Measurements from ENCODE around the gene C13orf46. TPM values are rescaled to one million over a fixed set of nuclear protein-coding genes. Genes with fewer than 3 reads are reported as not detected.
"Not testable (repeated sequence)": the region's sequence is repeated elsewhere in the genome, so short reads cannot be mapped to it uniquely, and the experiment has no call there.

C13orf46 gene
- total and polyA plus RNA-seq, 8 donors, result 0.58 to 32.6 (median 8.7) TPM; not detected in 1

DNA sequence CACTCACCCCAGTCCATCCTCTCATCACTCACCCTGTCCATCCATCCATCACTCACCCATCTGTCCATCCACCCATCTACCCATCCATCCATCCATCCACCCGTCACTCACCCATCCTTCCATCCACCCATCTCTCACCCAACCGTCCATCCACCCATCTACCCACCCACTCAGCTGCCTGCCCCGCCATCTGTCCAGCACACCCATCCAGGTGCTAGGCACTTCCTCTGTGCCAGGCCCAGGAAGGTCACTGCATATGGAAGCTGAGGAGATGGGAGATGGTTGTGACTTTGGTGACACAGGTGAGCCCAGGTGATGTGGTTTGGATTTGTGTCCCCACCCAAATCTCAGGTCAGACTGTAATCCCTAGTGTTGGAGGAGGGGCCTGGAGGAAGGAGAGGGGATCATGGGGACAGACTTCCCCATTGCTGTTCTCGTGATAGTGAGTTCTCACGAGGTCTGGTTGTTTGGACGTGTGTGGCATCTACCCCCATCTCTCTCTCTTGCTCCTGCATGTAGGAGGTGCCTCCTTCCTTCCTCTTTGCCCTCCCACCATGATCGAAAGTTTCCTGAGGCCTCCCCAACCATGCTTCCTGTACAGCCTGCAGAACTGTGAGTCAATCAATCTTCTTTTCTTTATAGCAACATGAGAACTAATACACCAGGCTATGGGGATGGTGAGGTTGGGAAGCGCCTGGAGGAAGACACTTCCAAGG is 15.9 kb upstream of the C13orf46 start:
- no peak overlapping the region for H3K27ac ChIP-seq
- H3K4me3 ChIP-seq, result no peak overlapping the region
- peaks cover 10 to 40% (median 36%) of the 10 kb centered on the region in 4 donors for H3K36me3 ChIP-seq
- DNase-seq, result no peak
- H3K4me1 ChIP-seq, result no peaks in the 10 kb centered on the region
- WGBS, 5 donors, result 82 to 92% (median 91%) methylated on average over 8 of the region's 8 CpGs
- TF ChIP-seq EP300 (IDR thresholded peaks at IDR 0.05) (no peak), POLR2AphosphoS5 (IDR thresholded peaks at IDR 0.05) (no peak)
- TF ChIP-seq, protein P1, sequence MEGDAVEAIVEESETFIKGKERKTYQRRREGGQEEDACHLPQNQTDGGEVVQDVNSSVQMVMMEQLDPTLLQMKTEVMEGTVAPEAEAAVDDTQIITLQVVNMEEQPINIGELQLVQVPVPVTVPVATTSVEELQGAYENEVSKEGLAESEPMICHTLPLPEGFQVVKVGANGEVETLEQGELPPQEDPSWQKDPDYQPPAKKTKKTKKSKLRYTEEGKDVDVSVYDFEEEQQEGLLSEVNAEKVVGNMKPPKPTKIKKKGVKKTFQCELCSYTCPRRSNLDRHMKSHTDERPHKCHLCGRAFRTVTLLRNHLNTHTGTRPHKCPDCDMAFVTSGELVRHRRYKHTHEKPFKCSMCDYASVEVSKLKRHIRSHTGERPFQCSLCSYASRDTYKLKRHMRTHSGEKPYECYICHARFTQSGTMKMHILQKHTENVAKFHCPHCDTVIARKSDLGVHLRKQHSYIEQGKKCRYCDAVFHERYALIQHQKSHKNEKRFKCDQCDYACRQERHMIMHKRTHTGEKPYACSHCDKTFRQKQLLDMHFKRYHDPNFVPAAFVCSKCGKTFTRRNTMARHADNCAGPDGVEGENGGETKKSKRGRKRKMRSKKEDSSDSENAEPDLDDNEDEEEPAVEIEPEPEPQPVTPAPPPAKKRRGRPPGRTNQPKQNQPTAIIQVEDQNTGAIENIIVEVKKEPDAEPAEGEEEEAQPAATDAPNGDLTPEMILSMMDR (IDR thresholded peaks at IDR 0.05), result no peak
- H3K9me3 ChIP-seq, result no peaks in the 10 kb centered on the region
- intact Hi-C loops (cut with DNase I; ENCODE audit: low total_unique reads), result no loop called here
- H3K27me3 ChIP-seq, result no peaks in the 10 kb centered on the region

DNA sequence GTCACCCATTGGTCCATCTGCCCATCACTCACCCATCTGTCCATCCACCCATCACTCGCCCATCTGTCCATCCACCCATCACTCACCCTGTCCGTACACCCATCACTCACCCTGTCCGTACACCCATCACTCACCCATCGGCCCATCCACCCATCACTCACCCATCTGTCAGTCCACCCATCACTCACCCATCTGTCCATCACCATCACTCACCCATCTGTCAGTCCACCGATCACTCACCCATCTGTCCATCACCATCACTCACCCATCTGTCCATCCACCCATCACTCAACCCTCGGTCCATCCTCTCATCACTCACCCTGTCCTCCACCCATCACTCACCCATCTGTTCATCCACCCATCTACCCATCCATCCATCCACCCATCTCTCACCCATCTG is 15.0 kb upstream of the C13orf46 start:
- 89 to 98% (median 95%) methylated on average over 6 of the region's 6 CpGs for WGBS, 5 donors
- intact Hi-C loops (cut with DNase I; ENCODE audit: low total_unique reads); H3K4me3 ChIP-seq; H3K27ac ChIP-seq; H3K4me1 ChIP-seq; DNase-seq; H3K9me3 ChIP-seq; H3K27me3 ChIP-seq: not testable (repeated sequence)
- H3K36me3 ChIP-seq, result peaks cover 10 to 35% (median 31%) of the 10 kb centered on the region in 4 donors

- Histone ChIP-seq H3K36me3 (peaks cover 9 to 55% (median 55%) of the 10 kb centered on the region in 4 donors), H3K4me1 (peaks cover 0 to 20% (median 14%) of the 10 kb centered on the region in 4 donors), H3K27me3 (no peaks in the 10 kb centered on the region), H3K9me3 (no peaks in the 10 kb centered on the region), H3K27ac (peak overlapping the region in 4 of 5 donors; percentile 76 to 84 (median 80)), H3K4me3 (no peak overlapping the region)
- no peak for TF ChIP-seq POLR2A (IDR thresholded peaks at IDR 0.05)
- TF ChIP-seq, protein P1 (IDR thresholded peaks at IDR 0.05), result no peak
- TF ChIP-seq EP300 (IDR thresholded peaks at IDR 0.05), result no peak
- TF ChIP-seq POLR2AphosphoS5 (IDR thresholded peaks at IDR 0.05), result no peak
- 94 to 99% (median 96%) methylated on average over 14 to 15 of the region's 15 CpGs for WGBS, 5 donors
- DNase-seq, result no peak
- intact Hi-C loops (cut with DNase I; ENCODE audit: low total_unique reads), result no loop called here
Observed at GRCh38 chr13:113982296-113982661, 8.4 kb upstream of the C13orf46 start.

GRCh38 chr13:113981611-113982295 is 7.9 kb upstream of the C13orf46 start:
- WGBS, 5 donors, result 77 to 86% (median 83%) methylated on average over 28 of the region's 28 CpGs
- Histone ChIP-seq H3K4me3 (no peak overlapping the region), H3K27ac (peak overlapping the region; percentile 76 to 84 (median 83)), H3K9me3 (no peaks in the 10 kb centered on the region), H3K27me3 (no peaks in the 10 kb centered on the region), H3K36me3 (peaks cover 9 to 60% (median 59%) of the 10 kb centered on the region in 4 donors), H3K4me1 (peaks cover 0 to 26% (median 16%) of the 10 kb centered on the region in 4 donors)
- intact Hi-C loops (cut with DNase I; ENCODE audit: low total_unique reads), result no loop called here
- TF ChIP-seq, protein P1 (IDR thresholded peaks at IDR 0.05), result no peak
- TF ChIP-seq POLR2AphosphoS5 (IDR thresholded peaks at IDR 0.05), result no peak
- no peak for TF ChIP-seq POLR2A (IDR thresholded peaks at IDR 0.05)
- no peak for TF ChIP-seq EP300 (IDR thresholded peaks at IDR 0.05)
- no peak for DNase-seq
